Lower leg skin (tissue), 3 donors: ENCODE measurements around the gene TICAM2.

Experiments
- CTCF ChIP-seq, 3 donors: fragments of 450-650 bp; IDR thresholded peaks; one replicate each; pipeline ENCODE4 v1.5.1; 2016; ENCODE audit warnings: antibody characterized with exemption in 3 of 3, mild to moderate bottlenecking in 3 of 3, moderate library complexity in 2 of 3
- POLR2A ChIP-seq, 2 donors: fragments of 450-650 bp; IDR thresholded peaks; one replicate each; pipeline ENCODE4 v1.6.1; 2016 to 2017; ENCODE audit warnings: antibody characterized with exemption in 2 of 2, mild to moderate bottlenecking in 1 of 2, moderate library complexity in 1 of 2

- TF ChIP-seq CTCF (IDR thresholded peaks at IDR 0.05), result no peak
- no peak for TF ChIP-seq POLR2A (IDR thresholded peaks at IDR 0.05)
These were observed 41.8 kb upstream of the TICAM2 start for GRCh38 chr5:115644046-115644445.
